ENCODE results near the gene FAM83F.
"Not testable (repeated sequence)": the region's sequence is repeated elsewhere in the genome, so short reads cannot be mapped to it uniquely, and the experiment has no call there.

DNA sequence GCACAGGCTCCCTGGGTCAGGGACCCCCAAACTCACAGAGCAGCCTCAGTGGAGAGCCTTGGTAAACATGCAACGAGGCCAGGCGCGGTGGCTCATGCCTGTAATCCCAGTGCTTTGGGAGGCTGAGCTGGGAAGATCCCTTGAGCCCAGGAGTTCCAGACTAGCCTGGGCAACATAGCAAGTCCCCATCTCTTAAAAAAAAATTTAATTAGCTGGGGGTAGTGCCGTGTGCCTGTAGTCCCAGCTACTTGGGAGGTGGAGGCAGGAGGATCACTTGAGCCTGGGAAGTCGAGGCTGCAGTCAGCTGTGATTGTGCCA is 30.3 kb downstream of the FAM83F start:
- not testable (repeated sequence) for TF ChIP-seq POLR2A (IDR thresholded peaks at IDR 0.05; ENCODE audit: low read length); GATA1 (IDR thresholded peaks at IDR 0.05; ENCODE audit: low read depth, low read length)
